GM12801 (cell line): ENCODE measurements around the gene SRGAP3.

ENCODE experiments used
- TF ChIP-seq, protein P1 (sequence below): IDR thresholded peaks from one replicate; pipeline ENCODE4 v1.5.1; 2011; ENCODE audit warnings: control low read depth; ENCODE audit not compliant: insufficient read length; ENCODE audit errors: extremely low read depth

The SRGAP3 gene

DNA sequence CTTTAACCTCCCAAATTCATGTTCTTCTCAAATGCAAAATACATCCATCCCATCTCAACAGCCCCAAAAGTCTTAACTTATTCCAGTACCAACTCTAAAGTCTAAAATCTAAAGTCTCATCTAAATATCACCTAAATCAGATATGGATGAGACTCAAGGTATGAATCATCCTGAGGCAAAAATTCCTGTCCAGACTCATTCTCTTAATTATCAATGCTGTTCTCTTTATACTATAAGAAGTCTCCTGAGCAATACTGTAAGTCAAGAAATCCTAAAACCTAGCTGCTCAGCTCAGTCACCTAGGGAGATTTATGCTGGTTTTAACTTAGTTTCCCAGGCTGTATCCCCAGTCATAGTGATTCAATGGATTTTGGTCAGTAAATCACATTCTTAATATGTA lies 297.3 kb downstream of the SRGAP3 start:
- TF ChIP-seq, protein P1, sequence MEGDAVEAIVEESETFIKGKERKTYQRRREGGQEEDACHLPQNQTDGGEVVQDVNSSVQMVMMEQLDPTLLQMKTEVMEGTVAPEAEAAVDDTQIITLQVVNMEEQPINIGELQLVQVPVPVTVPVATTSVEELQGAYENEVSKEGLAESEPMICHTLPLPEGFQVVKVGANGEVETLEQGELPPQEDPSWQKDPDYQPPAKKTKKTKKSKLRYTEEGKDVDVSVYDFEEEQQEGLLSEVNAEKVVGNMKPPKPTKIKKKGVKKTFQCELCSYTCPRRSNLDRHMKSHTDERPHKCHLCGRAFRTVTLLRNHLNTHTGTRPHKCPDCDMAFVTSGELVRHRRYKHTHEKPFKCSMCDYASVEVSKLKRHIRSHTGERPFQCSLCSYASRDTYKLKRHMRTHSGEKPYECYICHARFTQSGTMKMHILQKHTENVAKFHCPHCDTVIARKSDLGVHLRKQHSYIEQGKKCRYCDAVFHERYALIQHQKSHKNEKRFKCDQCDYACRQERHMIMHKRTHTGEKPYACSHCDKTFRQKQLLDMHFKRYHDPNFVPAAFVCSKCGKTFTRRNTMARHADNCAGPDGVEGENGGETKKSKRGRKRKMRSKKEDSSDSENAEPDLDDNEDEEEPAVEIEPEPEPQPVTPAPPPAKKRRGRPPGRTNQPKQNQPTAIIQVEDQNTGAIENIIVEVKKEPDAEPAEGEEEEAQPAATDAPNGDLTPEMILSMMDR = no peak

DNA sequence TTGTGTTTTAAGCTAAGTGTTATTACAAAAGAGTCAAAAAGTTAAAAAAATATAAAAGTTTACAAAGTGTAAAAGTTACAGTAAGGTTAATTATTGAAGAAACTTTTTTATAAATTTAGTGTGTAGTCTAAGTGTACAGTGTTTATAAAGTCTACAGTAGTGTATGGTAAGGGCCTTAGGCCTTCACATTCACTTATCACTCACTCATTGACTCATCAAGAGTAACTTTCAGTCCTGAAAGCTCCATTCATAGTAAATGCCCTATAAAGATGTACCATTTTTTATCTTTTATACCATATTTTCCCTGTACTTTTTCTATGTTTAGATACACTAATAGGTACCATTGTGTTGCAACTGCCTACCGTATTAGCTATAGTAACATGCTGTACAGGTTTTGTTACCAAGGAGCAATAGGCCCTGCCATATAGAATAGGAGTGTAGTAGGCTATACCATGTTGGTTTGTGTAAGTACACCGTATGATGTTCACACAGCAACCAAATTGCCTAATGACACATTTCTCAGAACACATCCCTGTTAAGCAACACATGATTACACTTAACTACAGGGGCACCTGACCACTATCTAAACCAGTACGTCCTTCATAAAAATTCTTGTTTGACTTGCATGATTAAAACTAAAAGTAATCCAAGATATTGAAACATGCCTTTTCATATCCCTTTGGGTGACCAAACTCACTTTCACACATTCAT lies 303.4 kb downstream of the SRGAP3 start:
- TF ChIP-seq, protein P1 = no peak

DNA sequence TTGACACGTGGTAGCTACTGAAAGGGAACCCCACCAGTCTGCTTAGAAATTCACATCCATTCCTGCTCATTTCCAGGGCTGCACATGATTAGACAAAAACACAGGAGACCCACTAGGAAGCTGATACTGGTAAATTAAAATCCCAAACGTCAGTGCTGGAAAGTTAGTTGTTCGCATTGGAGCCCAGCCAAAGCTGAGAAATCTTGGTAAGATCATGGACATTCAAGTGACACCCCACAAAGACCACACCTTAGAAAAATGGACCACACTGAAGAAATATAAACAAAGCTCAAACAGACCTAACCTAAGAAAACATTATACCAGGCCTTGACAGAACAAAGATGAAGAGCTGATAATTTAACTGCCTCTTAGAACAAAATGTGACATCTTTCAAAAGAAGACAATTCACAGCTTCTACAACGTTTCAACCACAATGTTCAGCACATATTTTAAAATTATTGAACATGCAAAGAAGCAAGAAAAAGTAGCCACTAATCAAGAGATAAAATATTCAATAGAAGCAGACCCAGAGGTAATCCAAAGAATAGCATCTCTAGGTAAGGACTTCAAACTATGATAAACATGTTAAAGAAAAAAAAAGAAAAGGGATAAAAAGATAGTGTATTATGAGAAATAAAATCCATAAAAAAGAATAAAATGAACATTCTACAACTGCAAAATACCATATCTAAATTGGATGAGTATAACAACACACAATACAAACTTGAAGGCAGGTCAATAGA lies 306.5 kb downstream of the SRGAP3 start:
- TF ChIP-seq, protein P1 = no peak

DNA sequence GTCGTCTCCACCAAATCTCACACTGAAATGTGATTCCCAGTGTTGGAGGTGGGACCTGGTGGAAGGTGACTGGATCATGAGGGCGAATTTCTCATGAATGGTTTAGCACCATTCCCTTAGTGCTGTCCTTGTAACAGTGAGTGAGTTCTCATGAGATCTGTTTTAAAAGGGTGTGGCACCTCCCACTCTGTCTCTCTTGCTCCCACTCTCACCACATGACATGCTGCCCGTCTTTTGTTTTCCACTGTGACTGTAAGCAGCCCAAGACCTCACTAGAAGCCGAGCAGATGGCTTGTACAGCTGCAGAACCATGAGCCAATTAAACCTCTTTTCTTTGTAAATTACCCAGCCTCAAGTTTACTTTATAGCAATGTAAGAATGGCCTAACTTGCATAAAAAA lies 307.3 kb downstream of the SRGAP3 start:
- TF ChIP-seq, protein P1 = no peak

DNA sequence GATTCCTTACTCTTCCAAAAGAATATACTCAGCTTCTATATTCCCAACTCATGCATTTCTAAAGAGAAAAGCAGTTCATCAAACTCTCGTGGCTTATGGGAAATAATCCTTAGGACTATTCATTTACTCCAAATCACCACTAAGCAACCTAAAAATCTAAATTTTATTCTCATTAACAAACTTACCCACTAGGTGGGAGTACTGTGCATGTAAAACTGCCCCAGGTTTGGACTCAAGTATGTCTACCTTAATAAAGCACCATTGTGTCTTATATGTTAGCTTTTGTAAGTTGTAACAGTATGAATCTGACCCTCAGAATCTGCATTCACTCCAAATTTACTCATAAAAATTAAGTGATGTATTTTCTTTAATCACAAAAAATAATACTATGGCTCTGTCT lies 311.4 kb downstream of the SRGAP3 start:
- TF ChIP-seq, protein P1 = no peak

DNA sequence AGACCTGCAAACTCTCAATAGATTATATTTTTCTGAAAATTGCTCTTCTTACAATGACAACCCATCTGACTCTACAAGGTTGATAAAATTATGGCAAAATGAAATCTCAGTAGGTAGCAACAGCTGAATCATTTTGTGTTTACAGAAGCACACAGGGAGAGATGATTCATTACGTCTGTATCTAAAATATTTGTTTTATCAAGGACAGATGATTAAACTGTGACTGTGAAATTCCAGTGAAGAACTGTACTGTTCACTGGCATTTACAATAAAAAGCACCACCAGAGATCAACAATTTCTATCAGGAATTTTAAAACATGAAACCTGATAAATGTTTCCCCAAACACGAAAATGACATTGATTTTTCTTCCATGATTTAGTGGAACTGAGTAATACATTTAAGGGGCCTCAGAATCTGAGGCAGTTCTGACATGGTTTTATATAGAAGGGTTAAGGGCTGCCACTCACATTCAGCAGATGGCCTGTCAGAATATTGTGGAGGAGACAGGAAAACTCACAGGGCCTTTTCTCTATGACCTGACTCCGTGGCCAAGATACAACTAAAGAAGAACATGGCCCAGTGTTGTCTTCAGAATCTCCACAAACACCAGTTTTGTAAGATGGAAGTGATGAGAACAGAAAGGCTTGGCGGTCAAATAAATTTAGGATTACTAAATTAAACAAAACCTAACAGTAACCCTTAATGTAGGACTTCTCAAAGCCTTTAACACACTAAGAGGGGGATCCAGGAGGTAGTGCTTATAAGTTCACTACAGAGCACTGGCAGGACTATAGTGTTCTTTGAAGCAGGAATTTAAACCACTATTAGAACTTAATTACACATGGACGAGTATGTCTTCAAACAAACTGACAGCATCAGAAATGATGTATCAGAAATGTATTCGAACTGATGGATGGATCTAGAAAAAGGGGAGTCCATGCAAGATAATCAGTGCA lies 312.1 kb downstream of the SRGAP3 start:
- TF ChIP-seq, protein P1 = no peak

DNA sequence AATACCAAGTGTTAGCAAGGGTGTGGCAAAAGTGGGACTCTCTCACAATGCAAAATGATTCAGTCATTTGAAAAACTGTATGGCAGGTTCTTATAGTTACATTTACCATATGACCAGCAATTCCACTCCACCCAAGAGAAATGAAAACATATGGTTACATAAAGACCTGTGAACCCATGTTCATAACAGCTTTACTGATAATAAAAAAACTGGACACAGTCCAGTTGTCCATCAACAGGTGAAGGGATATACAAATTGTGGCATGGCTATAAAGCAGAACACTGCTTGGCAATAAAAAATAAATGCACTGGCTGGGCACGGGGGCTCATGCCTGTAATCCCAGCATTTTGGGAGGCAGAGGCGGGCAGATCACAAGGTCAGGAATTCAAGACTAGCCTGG lies 316.9 kb downstream of the SRGAP3 start:
- TF ChIP-seq, protein P1 = no peak
